ENCODE data around the gene ATP11A. TPM values are rescaled to one million over a fixed set of nuclear protein-coding genes. Genes with fewer than 3 reads are reported as not detected.

Gene ATP11A
- total and polyA plus RNA-seq, 2 experiments from 2014 or later = 28.7 to 30.8 TPM

DNA sequence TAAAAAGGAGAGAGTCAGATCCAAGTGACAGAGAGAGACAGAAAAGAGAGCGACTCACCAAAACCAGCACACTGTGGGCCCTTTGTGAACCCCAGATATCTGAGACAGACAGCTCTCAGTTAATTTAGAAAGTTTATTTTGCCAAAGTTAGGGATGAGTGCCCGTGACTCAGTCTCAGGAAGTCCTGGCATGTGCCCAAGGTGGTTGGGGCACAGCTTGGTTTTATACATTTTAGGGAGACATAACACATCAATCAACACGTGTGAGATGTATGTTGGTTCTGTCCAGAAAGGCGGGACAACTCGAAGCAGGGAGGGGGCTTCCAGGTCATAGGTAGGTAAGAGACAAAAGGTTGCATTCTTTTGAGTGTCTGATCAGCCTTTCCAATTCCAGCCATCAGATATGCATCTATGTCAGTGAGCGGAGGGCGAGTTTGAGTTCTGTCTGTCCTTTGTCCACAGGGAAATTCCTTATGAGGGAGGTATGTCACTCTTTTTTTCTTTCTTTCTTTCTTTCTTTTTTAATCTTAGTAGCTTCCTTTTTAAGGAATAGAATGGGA lies 37.2 kb upstream of the ATP11A start:
- Histone ChIP-seq H3K36me3 (replicated peaks; ENCODE audit: insufficient read depth, low read depth) (no peaks in the 10 kb centered on the region), H3K4me2 (no peak overlapping the region), H4K20me1 (ENCODE audit: insufficient read depth, poor library complexity, severe bottlenecking) (no peaks in the 10 kb centered on the region), H3K27me3 (no peaks in the 10 kb centered on the region), H3K27ac (no peak overlapping the region), H3K9me2 (replicated peaks; ENCODE audit: insufficient read depth) (no peaks in the 10 kb centered on the region), H2AFZ (no peak overlapping the region), H3K4me1 (ENCODE audit: insufficient read depth) (peaks cover 7% of the 10 kb centered on the region), H3K9me3 (ENCODE audit: low read depth) (no peaks in the 10 kb centered on the region), H3K4me3 (no peak overlapping the region), H3K79me2 (no peaks in the 10 kb centered on the region)
- no peak for TF ChIP-seq EZH2 (IDR thresholded peaks at IDR 0.05; ENCODE audit: borderline replicate concordance)
- TF ChIP-seq, protein P1, sequence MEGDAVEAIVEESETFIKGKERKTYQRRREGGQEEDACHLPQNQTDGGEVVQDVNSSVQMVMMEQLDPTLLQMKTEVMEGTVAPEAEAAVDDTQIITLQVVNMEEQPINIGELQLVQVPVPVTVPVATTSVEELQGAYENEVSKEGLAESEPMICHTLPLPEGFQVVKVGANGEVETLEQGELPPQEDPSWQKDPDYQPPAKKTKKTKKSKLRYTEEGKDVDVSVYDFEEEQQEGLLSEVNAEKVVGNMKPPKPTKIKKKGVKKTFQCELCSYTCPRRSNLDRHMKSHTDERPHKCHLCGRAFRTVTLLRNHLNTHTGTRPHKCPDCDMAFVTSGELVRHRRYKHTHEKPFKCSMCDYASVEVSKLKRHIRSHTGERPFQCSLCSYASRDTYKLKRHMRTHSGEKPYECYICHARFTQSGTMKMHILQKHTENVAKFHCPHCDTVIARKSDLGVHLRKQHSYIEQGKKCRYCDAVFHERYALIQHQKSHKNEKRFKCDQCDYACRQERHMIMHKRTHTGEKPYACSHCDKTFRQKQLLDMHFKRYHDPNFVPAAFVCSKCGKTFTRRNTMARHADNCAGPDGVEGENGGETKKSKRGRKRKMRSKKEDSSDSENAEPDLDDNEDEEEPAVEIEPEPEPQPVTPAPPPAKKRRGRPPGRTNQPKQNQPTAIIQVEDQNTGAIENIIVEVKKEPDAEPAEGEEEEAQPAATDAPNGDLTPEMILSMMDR (IDR thresholded peaks at IDR 0.05; ENCODE audit: poor library complexity) = no peak
- 73% methylated on average over 7 of the region's 7 CpGs for WGBS (ENCODE audit: low lambda C conversion rate, missing lambda C conversion rate)
- DNase-seq (ENCODE audit: low spot score) = no peak

DNA sequence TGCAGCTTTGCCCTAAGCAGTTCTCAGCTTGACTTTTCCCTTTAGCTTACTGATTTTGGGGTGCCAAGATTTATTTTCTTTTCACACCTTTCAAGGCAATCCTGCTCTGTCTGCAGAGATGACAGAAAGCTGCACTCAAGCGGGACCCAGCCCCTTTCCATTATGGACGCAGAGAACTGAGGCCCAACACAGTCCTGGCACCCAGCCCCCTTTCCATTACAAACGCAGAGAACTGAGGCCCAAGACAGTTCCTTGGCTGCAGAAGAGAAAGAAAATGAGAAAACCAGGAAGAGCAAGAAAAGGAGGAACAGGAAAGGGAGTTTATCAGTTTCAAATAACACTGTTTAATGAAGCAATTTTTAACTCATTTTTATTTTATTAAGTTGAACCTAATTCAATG lies 36.8 kb upstream of the ATP11A start:
- Histone ChIP-seq H3K27me3 (no peaks in the 10 kb centered on the region), H3K79me2 (no peaks in the 10 kb centered on the region), H3K4me1 (ENCODE audit: insufficient read depth) (peaks cover 7% of the 10 kb centered on the region), H3K9me2 (replicated peaks; ENCODE audit: insufficient read depth) (no peaks in the 10 kb centered on the region), H4K20me1 (ENCODE audit: insufficient read depth, poor library complexity, severe bottlenecking) (no peaks in the 10 kb centered on the region), H3K4me3 (no peak overlapping the region), H3K4me2 (no peak overlapping the region), H3K27ac (no peak overlapping the region), H2AFZ (no peak overlapping the region), H3K9me3 (ENCODE audit: low read depth) (no peaks in the 10 kb centered on the region), H3K36me3 (replicated peaks; ENCODE audit: insufficient read depth, low read depth) (no peaks in the 10 kb centered on the region)
- DNase-seq (ENCODE audit: low spot score) = no peak
- TF ChIP-seq EZH2 (IDR thresholded peaks at IDR 0.05; ENCODE audit: borderline replicate concordance) (no peak), EZH2phosphoT487 (IDR thresholded peaks at IDR 0.05; ENCODE audit: low read depth, severe bottlenecking, unreplicated experiment) (no peak)
- TF ChIP-seq, protein P1 (IDR thresholded peaks at IDR 0.05; ENCODE audit: poor library complexity) = no peak
- WGBS (ENCODE audit: low lambda C conversion rate, missing lambda C conversion rate) = 65% methylated on average over 3 of the region's 3 CpGs

DNA sequence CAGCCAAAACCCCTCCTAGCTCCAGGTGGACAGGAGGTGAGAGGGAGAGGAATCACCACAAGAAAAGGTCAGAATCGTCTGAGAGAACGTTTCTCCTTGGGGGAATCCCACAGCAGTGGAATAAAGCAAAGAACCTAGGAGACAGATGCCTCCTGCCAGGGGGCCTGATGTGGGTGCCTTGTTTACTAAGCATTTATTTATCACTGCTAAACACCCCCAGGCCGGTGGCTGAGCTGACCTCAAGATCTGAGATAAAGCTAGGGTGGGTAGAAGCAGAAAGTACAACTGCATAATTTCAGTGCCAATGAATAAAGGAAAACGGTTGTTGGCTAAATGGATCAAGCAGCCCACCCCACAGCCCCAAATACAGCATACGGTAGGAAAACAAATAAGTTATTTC lies 33.9 kb upstream of the ATP11A start:
- H3K4me3 ChIP-seq = no peak overlapping the region
- no peak overlapping the region for H3K27ac ChIP-seq
- WGBS (ENCODE audit: low lambda C conversion rate, missing lambda C conversion rate) = 51% methylated on average over 5 of the region's 5 CpGs
- TF ChIP-seq, protein P1 (IDR thresholded peaks at IDR 0.05; ENCODE audit: poor library complexity) = no peak
- TF ChIP-seq EZH2 (IDR thresholded peaks at IDR 0.05; ENCODE audit: borderline replicate concordance) = no peak
- TF ChIP-seq EZH2phosphoT487 (IDR thresholded peaks at IDR 0.05; ENCODE audit: low read depth, severe bottlenecking, unreplicated experiment) = no peak
- DNase-seq (ENCODE audit: low spot score) = no peak
- no peaks in the 10 kb centered on the region for H3K79me2 ChIP-seq
- H3K27me3 ChIP-seq = no peaks in the 10 kb centered on the region
- no peaks in the 10 kb centered on the region for H3K36me3 ChIP-seq (replicated peaks; ENCODE audit: insufficient read depth, low read depth)
- no peak overlapping the region for H3K4me2 ChIP-seq
- peaks cover 20% of the 10 kb centered on the region for H3K4me1 ChIP-seq (ENCODE audit: insufficient read depth)
- no peaks in the 10 kb centered on the region for H3K9me3 ChIP-seq (ENCODE audit: low read depth)
- no peaks in the 10 kb centered on the region for H3K9me2 ChIP-seq (replicated peaks; ENCODE audit: insufficient read depth)
- H2AFZ ChIP-seq = no peak overlapping the region
- no peaks in the 10 kb centered on the region for H4K20me1 ChIP-seq (ENCODE audit: insufficient read depth, poor library complexity, severe bottlenecking)
